Endothelial cell of umbilical vein (primary cell): ENCODE results near the gene EMP2. TPM values are rescaled to one million over a fixed set of nuclear protein-coding genes. Genes with fewer than 3 reads are reported as not detected.

Experiments
- BruUV-seq: library from RNA; stranded (reverse); fragments of 400-500 nt; replicated peaks from 2 replicates; lab custom pipeline; 2021; lab: Mats Ljungman, UMichigan
- CTCF ChIA-PET: fragments of 300-600, 350-600 bp; sonication (Branson Sonifier 250); formaldehyde crosslinking; loops from one replicate; lab custom pipeline; 2021; ENCODE audit warnings: antibody characterized with exemption, inconsistent platforms; lab: Charles Lee
- POLR2A ChIA-PET: fragments of 300-600, 350-600 bp; sonication (Branson Sonifier 250); formaldehyde crosslinking; loops from one replicate; lab custom pipeline; 2021; ENCODE audit warnings: antibody characterized with exemption, inconsistent platforms; lab: Charles Lee
- DNase-seq: peaks from one replicate; pipeline ENCODE4 v3.0.0-alpha.2; 2011; ENCODE audit warnings: low read depth, low spot score
- FAIRE-seq: peaks from 2 replicates; lab custom pipeline; 2011; peaks lifted over from hg19 to GRCh38; lab: Jason Lieb, UNC
- H2AFZ ChIP-seq: 2 replicates; pipeline ENCODE4 v1.6.0; 2012; ENCODE audit warnings: low read depth, low read length, control low read depth, inconsistent platforms
- H3K27ac ChIP-seq: 2 replicates; pipeline ENCODE4 v1.5.1; 2011; ENCODE audit warnings: low read depth, mild to moderate bottlenecking, control low read depth, low read length, moderate library complexity; ENCODE audit not compliant: insufficient read depth
- H3K27me3 ChIP-seq, 2 experiments: 2 replicates each; pipeline versions ENCODE4 v1.6.0 to v1.6.1; 2011; ENCODE audit warnings: low read length in 2 of 2, mixed read lengths in 1 of 2; ENCODE audit not compliant: control insufficient read depth in 2 of 2, insufficient read depth in 2 of 2
- H3K36me3 ChIP-seq, 2 experiments: 2 replicates in 1 of 2; 3 replicates in 1 of 2; pipeline ENCODE4 v1.5.1; 2011; ENCODE audit warnings: low read length in 2 of 2, mild to moderate bottlenecking in 1 of 2, moderate library complexity in 1 of 2; ENCODE audit not compliant: control insufficient read depth in 2 of 2, insufficient read depth in 2 of 2; ENCODE audit errors: extremely low read depth in 1 of 2
- H3K4me1 ChIP-seq: 3 replicates; pipeline ENCODE4 v1.5.1; 2011; ENCODE audit warnings: mild to moderate bottlenecking, low read length; ENCODE audit not compliant: control insufficient read depth, insufficient read depth; ENCODE audit errors: extremely low read depth
- H3K4me2 ChIP-seq: 2 replicates; pipeline ENCODE4 v1.6.1; 2011; ENCODE audit warnings: low read length, control low read depth, mixed read lengths; ENCODE audit not compliant: insufficient read depth
- H3K4me3 ChIP-seq, 3 experiments: fragments of 200-600 bp in 1 of 3; sonication (generic), shearing (Covaris generic) in 1 of 3; replicated peaks in 1 of 3; 2 replicates each; pipeline ENCODE4 v1.5.1; 2011 to 2016; ENCODE audit warnings: control low read depth in 3 of 3, low read length in 3 of 3, mild to moderate bottlenecking in 2 of 3, inconsistent platforms in 1 of 3, low read depth in 1 of 3, moderate library complexity in 1 of 3; ENCODE audit not compliant: insufficient read depth in 1 of 3
- H3K79me2 ChIP-seq: 2 replicates; pipeline ENCODE4 v1.6.0; 2012; ENCODE audit warnings: low read length, inconsistent platforms; ENCODE audit not compliant: control insufficient read depth, insufficient read depth
- H3K9ac ChIP-seq: replicated peaks from 2 replicates; pipeline ENCODE3; 2011; ENCODE audit warnings: low read length, control low read depth; ENCODE audit not compliant: insufficient read depth; ENCODE audit errors: extremely low read depth
- H3K9me1 ChIP-seq: replicated peaks from 3 replicates; pipeline ENCODE4 v1.6.0; 2011; ENCODE audit warnings: mild to moderate bottlenecking, low read length; ENCODE audit not compliant: control insufficient read depth, insufficient read depth; ENCODE audit errors: extremely low read depth
- H3K9me3 ChIP-seq: replicated peaks from 2 replicates; pipeline ENCODE4 v1.5.1; 2012; ENCODE audit warnings: low read length, inconsistent platforms; ENCODE audit not compliant: control insufficient read depth, insufficient read depth
- H4K20me1 ChIP-seq: replicated peaks from 2 replicates; pipeline ENCODE3; 2011; ENCODE audit warnings: mild to moderate bottlenecking, low read length; ENCODE audit not compliant: control insufficient read depth, insufficient read depth; ENCODE audit errors: extremely low read depth
- CTCF ChIP-seq, 2 donors: IDR thresholded peaks; 1 replicate in 1 of 2; 2 replicates in 1 of 2; pipeline ENCODE4 v1.5.1; 2011; ENCODE audit warnings: low read length in 2 of 2, mild to moderate bottlenecking in 2 of 2, moderate library complexity in 2 of 2, control low read depth in 1 of 2, inconsistent platforms in 1 of 2, low read depth in 1 of 2; ENCODE audit not compliant: insufficient read depth in 1 of 2; ENCODE audit errors: extremely low read depth in 1 of 2
- EZH2 ChIP-seq: IDR thresholded peaks from 2 replicates; pipeline ENCODE4 v1.6.1; 2012; ENCODE audit warnings: borderline replicate concordance, low read depth, mild to moderate bottlenecking, moderate library complexity, low read length, inconsistent platforms; ENCODE audit not compliant: severe bottlenecking
- FOS ChIP-seq: IDR thresholded peaks from 2 replicates; pipeline ENCODE4 v1.6.1; 2011; ENCODE audit warnings: mild to moderate bottlenecking, low read length, moderate library complexity, borderline replicate concordance; ENCODE audit not compliant: insufficient read depth
- GATA2 ChIP-seq: IDR thresholded peaks from 2 replicates; pipeline ENCODE4 v1.7.0; 2011; ENCODE audit warnings: low read depth, mild to moderate bottlenecking, moderate library complexity, mixed read lengths, low read length; ENCODE audit not compliant: insufficient read length, insufficient read depth
- JUN ChIP-seq: IDR thresholded peaks from 2 replicates; pipeline ENCODE4 v1.6.1; 2011; ENCODE audit warnings: borderline replicate concordance, low read depth; ENCODE audit not compliant: insufficient read length, insufficient read depth
- MYC ChIP-seq: IDR thresholded peaks from one replicate; pipeline ENCODE4 v1.6.1; 2011; ENCODE audit warnings: mild to moderate bottlenecking, low read depth, low read length
- POLR2A ChIP-seq: IDR thresholded peaks from 2 replicates; pipeline ENCODE4 v1.6.1; 2012; ENCODE audit warnings: low read depth, mild to moderate bottlenecking, control low read depth, low read length
- POLR2AphosphoS5 ChIP-seq: IDR thresholded peaks from 2 replicates; pipeline ENCODE4 v1.6.1; 2012; ENCODE audit warnings: low read depth, mild to moderate bottlenecking, control low read depth, low read length, moderate library complexity; ENCODE audit not compliant: insufficient read depth
- dilution Hi-C: fragments of 300-500 bp; cut with MboI; formaldehyde crosslinking; loops from one replicate; pipeline ENCODE4 v1.15.0; 2019; ENCODE audit warnings: low sequenced_read_pairs; ENCODE audit not compliant: extremely low pct_ligation_motif_present
- intact Hi-C: fragments of 100-400 bp; cut with micrococcal nuclease; formaldehyde crosslinking; loops from one replicate; pipeline ENCODE4 v1.10.0; 2022
- polyA plus RNA-seq, 4 experiments: library from polyadenylated mRNA; depleted of rRNA in 3 of 4; stranded (reverse) in 3 of 4; unstranded in 1 of 4; fragments of >200 nt; gene quantifications; 2 replicates each; pipeline versions ENCODE4 v1.2.1 to v1.2.3, GENCODE V29; 2011 to 2012; ENCODE audit warnings: missing spikeins in 1 of 4
- total RNA-seq: library from RNA; stranded (reverse); gene quantifications from 2 replicates; pipeline ENCODE4 v1.2.3, GENCODE V29; 2021
- TF ChIP-seq, protein P1 (sequence below): IDR thresholded peaks from 2 replicates; pipeline ENCODE4 v1.6.1; 2011; ENCODE audit not compliant: insufficient read depth, insufficient read length

Gene EMP2
- total and polyA plus RNA-seq, 2 donors (not counting 3 experiments of a cell fraction or from before 2014, with no cell fraction given): 19.0 to 25.5 TPM

- dilution Hi-C loops (no loop called here), intact Hi-C loops (no loop called here)
- FAIRE-seq (no peak), DNase-seq (no peak)
- no peak overlapping the region for H3K27ac ChIP-seq
- no peak for TF ChIP-seq POLR2AphosphoS5
- no peak for TF ChIP-seq MYC
- no peak for TF ChIP-seq GATA2
- TF ChIP-seq JUN: no peak
- no peak for TF ChIP-seq POLR2A
- no peak for TF ChIP-seq FOS
- no peak for TF ChIP-seq CTCF (IDR thresholded peaks at IDR 0.05; ENCODE audit: extremely low read depth in 1 of 2, insufficient read depth in 1 of 2, low read depth in 1 of 2, low read length in 2 of 2)
- TF ChIP-seq, protein P1, sequence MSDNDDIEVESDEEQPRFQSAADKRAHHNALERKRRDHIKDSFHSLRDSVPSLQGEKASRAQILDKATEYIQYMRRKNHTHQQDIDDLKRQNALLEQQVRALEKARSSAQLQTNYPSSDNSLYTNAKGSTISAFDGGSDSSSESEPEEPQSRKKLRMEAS: no peak
- TF ChIP-seq EZH2: no peak
- no peak overlapping the region for H3K4me2 ChIP-seq
- H3K9me1 ChIP-seq: no peaks in the 10 kb centered on the region
- H3K79me2 ChIP-seq: no peaks in the 10 kb centered on the region
- H4K20me1 ChIP-seq: no peaks in the 10 kb centered on the region
- H3K9me3 ChIP-seq: no peaks in the 10 kb centered on the region
- ChIA-PET POLR2A (no interaction called here), CTCF (interaction anchor here (0.7 kb wide), 1 partner anchor 64 kb away, joined by 3 read pairs; no protein-coding TSS in a partner anchor)
- H3K27me3 ChIP-seq: no peaks in the 10 kb centered on the region
- no TSS peak for BruUV-seq
- H2AFZ ChIP-seq: no peak overlapping the region
- no peak overlapping the region for H3K4me3 ChIP-seq
- no peak overlapping the region for H3K9ac ChIP-seq
- H3K36me3 ChIP-seq: no peaks in the 10 kb centered on the region
- no peaks in the 10 kb centered on the region for H3K4me1 ChIP-seq
Observed at GRCh38 chr16:10500582-10500981, 79.8 kb downstream of the EMP2 start.
